DOHH2 (cell line): ENCODE results near the gene MET.

Source experiments
- H3F3A ChIP-seq: fragments of 200-600 bp; sonication (generic), shearing (Covaris generic); 2 replicates; pipeline ENCODE4 v1.6.0; 2016; ENCODE audit warnings: antibody characterized with exemption, mild to moderate bottlenecking; ENCODE audit not compliant: control insufficient read depth, insufficient read depth
- H3K27ac ChIP-seq: fragments of 200-600 bp; sonication (generic); 2 replicates; pipeline ENCODE4 v1.5.1; 2014; ENCODE audit warnings: low read depth, mild to moderate bottlenecking, low read length, moderate library complexity
- H3K27me3 ChIP-seq: fragments of 200-600 bp; sonication (generic); 2 replicates; pipeline ENCODE4 v1.6.1; 2014; ENCODE audit warnings: mild to moderate bottlenecking, low read length, mixed read lengths; ENCODE audit not compliant: control insufficient read depth
- H3K36me3 ChIP-seq: fragments of 200-600 bp; sonication (generic); 2 replicates; pipeline ENCODE4 v1.6.1; 2014; ENCODE audit warnings: mild to moderate bottlenecking, low read length, moderate library complexity, mixed read lengths; ENCODE audit not compliant: control insufficient read depth
- H3K4me1 ChIP-seq: fragments of 200-600 bp; sonication (generic); 2 replicates; pipeline ENCODE4 v1.6.1; 2014; ENCODE audit warnings: mild to moderate bottlenecking, low read length, mixed read lengths; ENCODE audit not compliant: control insufficient read depth
- H3K4me2 ChIP-seq: fragments of 200-600 bp; sonication (generic); 2 replicates; pipeline ENCODE4 v1.6.0; 2014; ENCODE audit warnings: mild to moderate bottlenecking, low read length, moderate library complexity
- H3K4me3 ChIP-seq: fragments of 200-600 bp; sonication (generic); 2 replicates; pipeline ENCODE4 v1.5.1; 2014; ENCODE audit warnings: mild to moderate bottlenecking, low read length, mixed read lengths
- H3K79me2 ChIP-seq: fragments of 200-600 bp; sonication (generic); 2 replicates; pipeline ENCODE4 v1.6.1; 2014; ENCODE audit warnings: mild to moderate bottlenecking, low read length, mixed read lengths; ENCODE audit not compliant: control insufficient read depth
- H3K9me2 ChIP-seq: fragments of 200-600 bp; sonication (generic); replicated peaks from 2 replicates; pipeline ENCODE4 v1.6.1; 2014; ENCODE audit warnings: mild to moderate bottlenecking, low read length, mixed read lengths; ENCODE audit not compliant: control insufficient read depth
- H3K9me3 ChIP-seq: fragments of 200-600 bp; sonication (generic); 2 replicates; pipeline ENCODE4 v1.6.1; 2014; ENCODE audit warnings: antibody characterized with exemption, low read length, mixed read lengths; ENCODE audit not compliant: control insufficient read depth, insufficient read depth
- H4K20me1 ChIP-seq: fragments of 200-600 bp; sonication (generic); 2 replicates; pipeline ENCODE4 v1.6.0; 2014; ENCODE audit warnings: low read depth, mild to moderate bottlenecking, antibody characterized with exemption, low read length, moderate library complexity; ENCODE audit not compliant: control insufficient read depth, insufficient read depth
- CTCF ChIP-seq: fragments of 200-600 bp; sonication (generic); IDR thresholded peaks from one replicate; pipeline ENCODE4 v1.5.1; 2014; ENCODE audit warnings: antibody characterized with exemption, mild to moderate bottlenecking, low read depth, low read length; ENCODE audit not compliant: poor library complexity, severe bottlenecking
- EZH2phosphoT487 ChIP-seq: fragments of 200-600 bp; sonication (generic); IDR thresholded peaks from 2 replicates; pipeline ENCODE4 v1.6.1; 2017; ENCODE audit warnings: borderline replicate concordance, mild to moderate bottlenecking, antibody characterized with exemption, low read length, moderate library complexity, mixed read lengths

MET gene

GRCh38 chr7:116843378-116843777 is 171.4 kb downstream of the MET start:
- H3K27ac ChIP-seq = no peak overlapping the region
- H3K36me3 ChIP-seq = no peaks in the 10 kb centered on the region
- no peaks in the 10 kb centered on the region for H4K20me1 ChIP-seq
- H3K79me2 ChIP-seq = no peaks in the 10 kb centered on the region
- no peak overlapping the region for H3K4me3 ChIP-seq
- H3K27me3 ChIP-seq = peaks cover 48% of the 10 kb centered on the region
- TF ChIP-seq CTCF (no peak), EZH2phosphoT487 (no peak)
- H3K9me3 ChIP-seq = 0 out of 2 replicates have a peak, but pooled peaks cover 3% of the 10 kb centered on the region
- no peaks in the 10 kb centered on the region for H3K9me2 ChIP-seq
- no peak overlapping the region for H3K4me2 ChIP-seq
- H3F3A ChIP-seq = no peaks in the 10 kb centered on the region
- H3K4me1 ChIP-seq = no peaks in the 10 kb centered on the region
